Spleen (tissue), 7 donors: ENCODE measurements around the gene ZNF438.

ENCODE experiments used
- POLR2AphosphoS5 ChIP-seq, 3 donors: sonication (generic); formaldehyde crosslinking; IDR thresholded peaks; one replicate each; pipeline ENCODE4 v1.5.1; 2017; ENCODE audit warnings: antibody characterized with exemption in 3 of 3
- TF ChIP-seq, protein P1 (sequence below), 11 experiments: fragments of 200-600 bp in 7 of 11; fragments of 450-650 bp in 4 of 11; sonication (generic) in 4 of 11; IDR thresholded peaks in 8 of 11; conservative IDR thresholded peaks in 3 of 11; 1 replicate in 7 of 11; 2 replicates in 4 of 11; pipeline versions ENCODE4 v1.4.0 to v1.8.0; 2016 to 2021; ENCODE audit warnings: antibody characterized with exemption in 11 of 11, inconsistent platforms in 4 of 11, mild to moderate bottlenecking in 1 of 11
- donor health status: DM: no; HTN: no; CAD: no; lungs with moderate emphysema.
- donor health status: DM: no; HTN: no; CAD: no.
- donor health status: DM: no; HTN: no; CAD: no.

DNA sequence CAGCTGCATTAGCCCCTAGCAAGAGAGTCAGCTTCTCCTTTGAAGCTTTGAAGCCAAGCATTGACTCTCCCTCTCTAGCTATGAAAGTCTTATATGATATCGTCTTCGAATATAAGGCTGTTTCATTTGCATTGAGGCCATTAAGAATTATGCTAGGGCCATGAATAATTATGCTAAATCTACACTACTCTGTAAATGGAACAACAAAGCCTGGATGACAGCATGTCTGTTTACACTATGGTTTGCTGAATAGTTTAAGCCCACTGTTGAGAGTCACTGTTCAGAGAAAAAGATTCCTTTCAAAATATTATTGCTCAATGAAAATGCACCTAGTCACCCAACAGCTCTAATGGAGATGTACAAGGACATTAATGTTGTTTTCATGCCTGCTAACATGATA, 52.8 kb downstream of the ZNF438 start:
- no peak for TF ChIP-seq POLR2AphosphoS5 (IDR thresholded peaks at IDR 0.05)
- TF ChIP-seq, protein P1, sequence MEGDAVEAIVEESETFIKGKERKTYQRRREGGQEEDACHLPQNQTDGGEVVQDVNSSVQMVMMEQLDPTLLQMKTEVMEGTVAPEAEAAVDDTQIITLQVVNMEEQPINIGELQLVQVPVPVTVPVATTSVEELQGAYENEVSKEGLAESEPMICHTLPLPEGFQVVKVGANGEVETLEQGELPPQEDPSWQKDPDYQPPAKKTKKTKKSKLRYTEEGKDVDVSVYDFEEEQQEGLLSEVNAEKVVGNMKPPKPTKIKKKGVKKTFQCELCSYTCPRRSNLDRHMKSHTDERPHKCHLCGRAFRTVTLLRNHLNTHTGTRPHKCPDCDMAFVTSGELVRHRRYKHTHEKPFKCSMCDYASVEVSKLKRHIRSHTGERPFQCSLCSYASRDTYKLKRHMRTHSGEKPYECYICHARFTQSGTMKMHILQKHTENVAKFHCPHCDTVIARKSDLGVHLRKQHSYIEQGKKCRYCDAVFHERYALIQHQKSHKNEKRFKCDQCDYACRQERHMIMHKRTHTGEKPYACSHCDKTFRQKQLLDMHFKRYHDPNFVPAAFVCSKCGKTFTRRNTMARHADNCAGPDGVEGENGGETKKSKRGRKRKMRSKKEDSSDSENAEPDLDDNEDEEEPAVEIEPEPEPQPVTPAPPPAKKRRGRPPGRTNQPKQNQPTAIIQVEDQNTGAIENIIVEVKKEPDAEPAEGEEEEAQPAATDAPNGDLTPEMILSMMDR (IDR thresholded peaks at IDR 0.05 in 8 of 11, conservative IDR thresholded peaks at IDR 0.05 in 3 of 11): no peak
